MG63 (cell line): ENCODE data around the gene FGF11. TPM values are rescaled to one million over a fixed set of nuclear protein-coding genes. Genes with fewer than 3 reads are reported as not detected.

Experiments used
- DNase-seq: peaks from one replicate; pipeline ENCODE4 v3.0.0-alpha.2; 2020
- H3K27me3 ChIP-seq: fragments of 250-450 bp; sonication (Bioruptor Pico); 2 replicates; pipeline ENCODE4 v1.5.1; 2020; ENCODE audit warnings: mild to moderate bottlenecking, moderate library complexity
- H3K36me3 ChIP-seq: fragments of 250-450 bp; sonication (Bioruptor Pico); 2 replicates; pipeline ENCODE4 v1.5.1; 2020; ENCODE audit warnings: mild to moderate bottlenecking, moderate library complexity
- H3K4me3 ChIP-seq: fragments of 250-450 bp; sonication (Bioruptor Pico); 2 replicates; pipeline ENCODE4 v1.5.1; 2020; ENCODE audit warnings: mild to moderate bottlenecking, moderate library complexity
- H3K9me3 ChIP-seq: fragments of 250-450 bp; sonication (Bioruptor Pico); 2 replicates; pipeline ENCODE4 v1.5.1; 2020; ENCODE audit warnings: mild to moderate bottlenecking, moderate library complexity
- total RNA-seq: library from RNA; depleted of rRNA; stranded (reverse); fragments of >200 nt; shearing (Covaris generic); gene quantifications from 2 replicates; pipeline ENCODE4 v1.2.3, GENCODE V29; 2014; ENCODE audit warnings: low replicate concordance

Gene FGF11
- total RNA-seq, 1 experiment from 2014 or later = not detected

DNA sequence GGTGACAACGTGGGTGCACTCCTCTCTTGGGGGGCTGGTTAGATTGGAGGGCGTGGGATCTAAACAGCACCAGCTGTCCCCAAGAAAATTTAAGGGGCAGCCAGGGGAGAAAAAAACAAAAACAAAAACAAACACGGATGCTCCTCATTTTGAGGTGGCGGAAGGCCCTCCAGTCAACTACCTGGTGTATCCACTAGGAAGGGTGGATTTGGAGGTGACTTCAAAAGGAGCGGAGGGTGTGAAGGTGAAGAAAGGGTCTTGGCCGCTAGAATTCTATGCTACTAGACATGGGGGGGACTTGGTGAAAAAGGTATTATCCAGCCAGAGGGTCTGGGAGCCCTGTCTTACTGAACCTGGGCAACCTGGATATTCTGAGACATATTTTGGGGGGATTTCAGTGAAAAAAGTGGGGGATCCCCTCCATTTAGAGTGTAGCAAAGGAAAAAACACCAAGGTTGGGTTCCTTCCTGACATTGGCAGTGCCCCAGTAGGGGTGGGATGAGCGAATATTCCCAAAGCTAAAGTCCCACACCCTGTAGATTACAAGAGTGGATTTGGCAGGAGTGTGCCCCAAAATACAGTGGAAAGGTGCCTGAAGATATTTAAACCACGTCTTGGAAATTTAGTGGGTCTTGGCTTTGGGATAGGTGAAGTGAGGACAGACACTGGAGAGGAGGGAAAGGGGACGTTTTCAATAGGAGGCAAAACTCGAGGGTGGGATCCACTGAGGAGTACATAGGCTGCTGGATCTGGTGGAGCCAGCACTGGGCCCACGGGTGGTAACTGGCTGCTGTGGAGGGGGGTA, 454 bp upstream of the FGF11 start:
- no peak for DNase-seq
- no peaks in the 10 kb centered on the region; the same call in 1 of the 2 replicates for H3K27me3 ChIP-seq
- H3K4me3 ChIP-seq = no peak overlapping the region
- no peaks in the 10 kb centered on the region for H3K9me3 ChIP-seq
- H3K36me3 ChIP-seq = no peaks in the 10 kb centered on the region

DNA sequence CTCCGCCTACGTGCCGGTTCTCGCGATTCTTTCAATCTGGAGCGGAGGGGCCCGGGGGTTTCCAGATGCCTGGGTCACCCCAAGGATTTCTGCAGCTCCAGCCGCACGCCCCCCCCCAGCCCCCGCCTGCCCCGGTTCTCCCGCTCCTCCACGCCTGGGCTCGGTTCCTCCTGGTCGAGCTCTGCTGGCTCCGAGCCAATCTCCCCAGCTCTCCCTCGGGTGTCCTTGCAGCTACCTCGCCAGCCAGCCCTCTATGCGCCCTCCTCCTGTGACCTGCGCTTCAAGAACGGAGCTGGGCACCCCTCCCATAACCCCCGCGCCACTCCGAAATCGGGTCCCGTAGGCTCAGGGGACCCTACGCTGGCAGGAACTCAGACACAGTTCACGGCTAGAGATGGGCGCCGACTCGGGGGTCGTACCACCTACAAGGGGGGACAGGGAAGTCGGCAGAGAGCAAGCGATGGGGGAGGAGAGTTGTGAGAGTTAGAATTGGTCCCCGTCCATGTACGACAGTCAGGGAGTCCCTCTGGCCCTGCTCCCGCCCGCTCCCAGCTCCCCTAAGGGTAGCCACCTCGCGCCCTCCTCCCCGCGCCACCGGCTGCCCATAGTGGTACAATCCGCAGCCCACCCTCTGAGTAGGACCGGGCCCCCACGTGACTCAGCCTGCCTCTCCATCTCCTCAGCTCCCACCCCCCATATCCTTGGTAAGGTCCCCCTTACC, 961 bp downstream of the FGF11 start:
- H3K9me3 ChIP-seq = no peaks in the 10 kb centered on the region
- no peak overlapping the region for H3K4me3 ChIP-seq
- H3K36me3 ChIP-seq = no peaks in the 10 kb centered on the region
- no peaks in the 10 kb centered on the region; the same call in 1 of the 2 replicates for H3K27me3 ChIP-seq
- no peak for DNase-seq

DNA sequence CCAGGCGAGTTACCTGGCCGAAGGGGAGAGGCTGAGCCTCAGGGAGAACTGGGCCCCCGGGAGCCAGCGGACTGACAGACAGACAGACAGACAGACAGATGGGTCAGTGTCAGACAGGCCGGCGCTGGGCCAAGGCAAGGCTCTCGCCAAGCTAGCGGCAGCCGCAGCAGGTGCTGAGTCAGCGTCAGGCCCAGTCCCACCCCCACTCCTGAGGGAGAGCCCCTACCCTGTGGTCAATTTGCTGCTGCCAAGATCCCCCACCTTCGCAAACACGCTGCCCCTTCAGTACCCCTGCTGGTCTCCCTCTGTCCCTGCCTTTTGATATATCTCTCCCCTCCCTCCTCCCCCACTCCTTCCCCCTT, 1.5 kb downstream of the FGF11 start:
- Histone ChIP-seq H3K4me3 (no peak overlapping the region), H3K27me3 (no peaks in the 10 kb centered on the region; the same call in 1 of the 2 replicates), H3K36me3 (no peaks in the 10 kb centered on the region), H3K9me3 (no peaks in the 10 kb centered on the region)
- peak; percentile 58 for DNase-seq

DNA sequence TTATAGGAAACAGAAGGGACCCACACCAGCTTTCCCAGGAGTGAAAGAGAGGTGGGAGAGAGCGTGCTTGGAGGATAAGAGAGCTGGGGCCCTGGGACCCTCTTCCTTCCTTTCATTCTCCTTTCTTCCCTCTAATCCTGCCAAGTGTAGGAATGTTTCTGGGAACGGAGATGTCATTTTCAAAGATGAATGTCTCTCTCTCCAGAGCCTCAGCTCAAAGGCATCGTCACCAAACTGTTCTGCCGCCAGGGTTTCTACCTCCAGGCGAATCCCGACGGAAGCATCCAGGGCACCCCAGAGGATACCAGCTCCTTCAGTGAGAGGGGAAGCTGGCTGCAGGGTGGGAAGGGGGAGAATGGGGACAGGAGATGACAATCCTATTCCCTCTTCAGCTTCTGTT, 2.0 kb downstream of the FGF11 start:
- no peak overlapping the region for H3K4me3 ChIP-seq
- DNase-seq = no peak
- no peaks in the 10 kb centered on the region; the same call in 1 of the 2 replicates for H3K27me3 ChIP-seq
- no peaks in the 10 kb centered on the region for H3K9me3 ChIP-seq
- no peaks in the 10 kb centered on the region for H3K36me3 ChIP-seq

DNA sequence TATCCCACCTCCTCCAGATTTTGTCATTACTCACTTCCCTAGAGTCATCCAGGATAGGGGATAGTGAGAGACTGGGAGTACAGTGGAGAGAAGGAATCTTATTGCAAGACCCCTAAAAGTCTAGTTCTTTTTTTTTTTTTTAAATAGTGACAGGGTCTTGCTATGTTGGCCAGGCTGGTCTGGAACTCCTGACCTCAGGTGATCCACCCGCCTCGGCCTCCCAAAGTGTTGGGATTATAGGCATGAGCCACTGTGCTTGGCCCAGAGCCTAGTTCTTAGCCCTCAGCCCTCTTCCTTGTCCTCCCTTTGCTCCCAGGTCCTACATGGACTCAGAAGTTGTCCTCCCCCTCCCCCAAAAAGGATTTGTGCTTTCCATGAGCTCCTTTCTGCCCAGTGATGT, 2.8 kb downstream of the FGF11 start:
- no peaks in the 10 kb centered on the region for H3K36me3 ChIP-seq
- no peaks in the 10 kb centered on the region for H3K9me3 ChIP-seq
- no peak for DNase-seq
- no peaks in the 10 kb centered on the region; the same call in 1 of the 2 replicates for H3K27me3 ChIP-seq
- no peak overlapping the region for H3K4me3 ChIP-seq

DNA sequence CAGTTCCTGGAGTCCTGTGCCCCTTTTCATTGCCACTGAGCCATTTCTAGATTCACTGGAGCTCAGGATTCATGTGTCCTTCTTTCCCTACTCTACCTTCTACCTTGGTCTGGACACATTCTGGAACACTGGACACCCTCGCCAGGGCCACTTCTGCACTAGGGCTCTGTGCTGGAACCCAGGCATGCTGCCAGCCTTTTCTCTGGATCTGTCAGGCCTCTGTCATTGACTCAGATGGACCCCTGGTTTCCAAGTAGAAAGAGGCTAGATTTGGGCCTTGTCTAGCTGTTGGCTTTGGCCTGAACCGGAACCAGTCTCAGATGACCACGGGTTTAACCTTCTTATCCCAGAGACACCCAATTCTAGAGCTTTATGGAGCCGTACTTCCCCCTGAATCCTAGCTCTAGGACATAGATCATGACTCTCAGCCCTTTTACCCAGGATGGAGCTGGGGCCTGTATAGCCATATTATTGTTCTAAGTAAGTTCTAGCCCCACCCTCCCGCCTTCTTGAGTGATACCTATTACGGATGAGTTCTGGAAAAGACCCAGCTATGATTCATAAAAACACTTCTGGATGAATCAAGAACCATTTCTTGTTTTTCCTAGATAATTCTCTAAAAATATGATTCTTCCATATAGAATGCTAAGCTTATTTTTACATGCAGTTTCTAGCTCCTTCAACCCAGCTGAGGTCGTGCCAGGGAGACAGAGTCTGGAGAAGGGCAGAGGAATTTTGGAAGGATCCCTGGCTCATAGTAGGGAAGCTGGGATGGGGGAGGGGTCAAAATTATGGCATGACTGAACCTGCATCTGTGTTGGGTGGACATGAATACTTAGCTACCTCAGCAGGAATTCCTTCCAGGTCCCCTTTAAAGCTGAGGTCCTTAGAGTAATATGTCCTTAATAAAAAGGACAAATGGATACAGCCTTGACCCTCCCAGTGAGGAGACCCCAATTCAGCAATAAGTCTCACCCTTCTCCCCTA, 4.5 kb downstream of the FGF11 start:
- no peaks in the 10 kb centered on the region for H3K36me3 ChIP-seq
- H3K4me3 ChIP-seq = no peak overlapping the region
- H3K27me3 ChIP-seq = no peaks in the 10 kb centered on the region; the same call in 1 of the 2 replicates
- no peaks in the 10 kb centered on the region for H3K9me3 ChIP-seq
- no peak for DNase-seq

DNA sequence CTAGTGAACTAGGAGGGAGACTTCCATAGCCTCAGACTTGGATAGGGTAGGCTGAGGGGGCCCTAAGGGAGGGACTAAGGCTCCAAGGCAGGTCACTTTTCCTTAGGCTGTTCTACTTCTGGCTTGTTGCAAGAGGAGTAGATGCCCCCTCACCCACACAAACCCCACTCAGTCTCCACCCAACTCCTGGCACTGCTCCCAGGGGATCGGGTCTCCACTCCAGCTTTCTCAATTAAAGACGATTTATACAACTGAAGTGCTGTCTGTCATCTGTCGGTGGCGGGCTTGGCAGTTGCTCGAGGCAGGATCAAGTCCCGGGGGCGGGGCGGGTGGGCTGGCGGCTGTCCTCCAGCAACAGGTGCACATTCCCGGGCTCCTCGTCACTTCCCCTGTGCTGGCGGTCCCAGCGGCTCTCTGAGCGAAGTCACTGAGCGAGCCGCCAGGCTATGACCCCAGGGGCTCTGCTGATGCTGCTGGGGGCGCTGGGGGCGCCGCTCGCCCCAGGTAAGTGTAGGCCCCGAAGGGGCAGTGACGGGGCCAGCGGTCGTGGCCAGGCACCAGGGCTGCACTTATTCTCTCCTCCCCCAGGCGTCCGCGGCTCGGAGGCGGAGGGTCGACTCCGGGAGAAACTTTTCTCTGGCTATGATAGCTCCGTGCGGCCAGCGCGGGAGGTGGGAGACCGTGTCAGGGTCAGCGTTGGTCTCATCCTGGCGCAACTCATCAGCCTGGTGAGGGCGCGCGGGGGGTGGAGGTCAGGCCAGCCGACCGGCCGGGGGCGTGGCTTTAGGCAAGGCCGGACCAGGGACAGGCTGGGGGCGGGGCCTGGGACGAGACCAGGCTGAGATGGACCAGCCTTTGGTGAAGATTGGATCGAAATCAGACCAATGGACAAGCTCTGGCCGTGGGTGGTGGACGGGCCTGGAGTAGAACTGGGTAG, 5.6 kb downstream of the FGF11 start, which contains the start of gene CHRNB1:
CHRNB1 (plus strand) TSS at position 380 of the 937 bp plus-strand sequence; CDS start at position 447, 67 bp downstream.
- no peaks in the 10 kb centered on the region for H3K36me3 ChIP-seq
- H3K4me3 ChIP-seq = no peak within 1 kb of the TSS
- no peaks in the 10 kb centered on the region for H3K27me3 ChIP-seq
- no peak for DNase-seq
- no peaks in the 10 kb centered on the region for H3K9me3 ChIP-seq

DNA sequence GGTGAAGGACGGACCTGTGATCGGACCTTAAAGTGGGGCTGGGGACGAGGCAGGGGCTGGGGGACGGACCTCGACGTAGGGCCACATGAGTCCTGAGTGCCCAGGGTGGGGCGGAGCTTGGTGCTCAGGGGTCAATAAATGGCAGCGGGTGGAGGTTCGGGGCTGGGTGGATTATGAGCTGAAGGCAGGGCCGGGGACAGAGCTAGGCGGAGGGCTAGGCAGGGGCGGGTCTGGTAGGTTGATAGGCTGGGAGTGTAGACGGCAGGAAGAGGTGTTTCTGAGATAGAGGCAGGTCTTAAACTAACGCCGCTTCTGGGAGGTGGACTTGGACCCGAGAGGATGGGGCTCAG, 6.3 kb downstream of the FGF11 start:
- no peak for DNase-seq
- Histone ChIP-seq H3K9me3 (no peaks in the 10 kb centered on the region), H3K27me3 (no peaks in the 10 kb centered on the region), H3K4me3 (no peak overlapping the region), H3K36me3 (no peaks in the 10 kb centered on the region)

DNA sequence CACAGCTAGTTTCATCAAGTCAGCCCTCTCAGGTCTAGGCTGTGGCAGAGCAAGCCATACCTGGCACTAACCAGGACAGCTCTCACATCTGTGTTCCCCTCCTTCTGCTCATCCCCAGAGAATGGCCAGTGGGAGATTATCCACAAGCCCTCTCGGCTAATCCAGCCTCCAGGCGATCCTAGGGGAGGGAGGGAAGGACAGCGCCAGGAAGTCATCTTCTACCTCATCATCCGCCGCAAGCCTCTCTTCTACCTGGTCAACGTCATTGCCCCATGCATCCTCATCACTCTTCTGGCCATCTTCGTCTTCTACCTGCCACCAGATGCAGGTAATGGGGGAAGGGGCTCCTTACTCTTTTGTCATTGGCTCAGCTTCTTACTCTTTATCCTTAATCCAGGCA, 9.1 kb downstream of the FGF11 start:
- H3K9me3 ChIP-seq = no peaks in the 10 kb centered on the region
- H3K36me3 ChIP-seq = no peaks in the 10 kb centered on the region
- no peaks in the 10 kb centered on the region for H3K27me3 ChIP-seq
- H3K4me3 ChIP-seq = no peak overlapping the region
- no peak for DNase-seq

DNA sequence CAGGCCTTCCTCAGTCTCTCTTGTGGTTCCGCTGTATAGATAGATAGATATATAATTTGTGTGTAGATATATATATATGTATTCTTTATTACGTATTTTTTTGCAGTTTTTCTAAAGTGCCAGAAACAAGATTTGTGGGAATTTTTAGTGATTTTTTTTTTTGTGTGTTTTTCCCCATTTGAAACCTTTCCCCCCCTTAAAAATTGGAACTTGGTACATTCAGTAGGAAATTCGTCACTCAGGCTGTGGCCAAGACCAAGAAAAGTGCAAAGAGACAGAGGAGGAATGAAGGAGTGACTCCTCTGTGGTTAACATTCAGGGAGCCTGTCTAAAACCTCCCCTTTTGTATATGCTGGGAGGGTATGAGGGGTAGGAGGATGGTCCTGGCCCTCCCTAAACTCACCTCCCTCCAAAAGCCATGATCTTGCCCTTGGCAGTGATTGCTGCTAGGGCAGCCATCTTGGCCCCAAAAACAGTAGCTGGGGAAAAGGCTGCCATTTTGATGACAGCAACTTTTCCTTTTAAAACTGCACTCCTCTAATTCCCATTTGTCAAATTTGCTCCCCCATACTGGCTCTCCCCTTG, 20.7 kb downstream of the FGF11 start:
- Histone ChIP-seq H3K4me3 (no peak overlapping the region), H3K36me3 (no peaks in the 10 kb centered on the region), H3K27me3 (no peaks in the 10 kb centered on the region), H3K9me3 (no peaks in the 10 kb centered on the region)
- no peak for DNase-seq

DNA sequence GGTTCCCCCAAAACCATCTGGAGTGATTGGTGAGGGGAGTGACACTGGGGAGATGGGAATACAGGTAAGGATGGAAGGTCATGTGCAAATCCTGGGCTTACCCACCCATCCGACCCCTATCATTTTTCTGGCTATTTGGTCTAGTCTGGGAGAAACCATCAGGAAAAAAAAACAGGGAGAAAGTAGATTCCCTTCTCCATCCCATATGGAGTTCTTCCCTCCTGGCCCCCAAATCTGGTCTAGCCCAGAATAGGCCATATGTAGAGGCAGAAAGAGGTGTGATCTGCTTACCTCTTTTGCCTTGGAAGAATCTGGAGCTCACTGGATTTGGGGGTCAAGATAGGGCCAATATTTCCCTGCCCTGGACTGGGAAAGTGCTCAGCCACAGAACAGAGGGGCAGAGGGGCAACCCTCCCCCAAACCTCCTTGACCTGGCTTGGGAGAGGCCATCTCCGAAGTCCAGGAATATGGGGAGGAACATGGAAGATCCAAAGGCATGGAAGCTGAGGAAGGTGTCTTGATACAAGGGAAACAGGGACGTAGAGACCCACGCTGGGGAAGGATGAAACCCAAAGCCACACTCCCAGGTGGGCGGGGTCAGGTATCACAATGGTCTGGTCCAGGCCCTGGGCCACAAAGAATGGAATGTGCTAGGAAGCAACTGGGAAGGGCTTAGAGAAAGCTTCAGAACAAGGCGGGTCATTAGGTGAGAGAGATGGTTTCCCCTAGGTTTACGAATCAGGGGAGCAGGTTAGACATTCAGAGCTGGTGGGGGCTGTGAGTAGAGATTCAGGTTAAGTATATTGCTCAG, 21.7 kb downstream of the FGF11 start:
- Histone ChIP-seq H3K9me3 (no peaks in the 10 kb centered on the region), H3K4me3 (no peak overlapping the region), H3K27me3 (no peaks in the 10 kb centered on the region), H3K36me3 (no peaks in the 10 kb centered on the region; the same call in 1 of the 2 replicates)
- no peak for DNase-seq

DNA sequence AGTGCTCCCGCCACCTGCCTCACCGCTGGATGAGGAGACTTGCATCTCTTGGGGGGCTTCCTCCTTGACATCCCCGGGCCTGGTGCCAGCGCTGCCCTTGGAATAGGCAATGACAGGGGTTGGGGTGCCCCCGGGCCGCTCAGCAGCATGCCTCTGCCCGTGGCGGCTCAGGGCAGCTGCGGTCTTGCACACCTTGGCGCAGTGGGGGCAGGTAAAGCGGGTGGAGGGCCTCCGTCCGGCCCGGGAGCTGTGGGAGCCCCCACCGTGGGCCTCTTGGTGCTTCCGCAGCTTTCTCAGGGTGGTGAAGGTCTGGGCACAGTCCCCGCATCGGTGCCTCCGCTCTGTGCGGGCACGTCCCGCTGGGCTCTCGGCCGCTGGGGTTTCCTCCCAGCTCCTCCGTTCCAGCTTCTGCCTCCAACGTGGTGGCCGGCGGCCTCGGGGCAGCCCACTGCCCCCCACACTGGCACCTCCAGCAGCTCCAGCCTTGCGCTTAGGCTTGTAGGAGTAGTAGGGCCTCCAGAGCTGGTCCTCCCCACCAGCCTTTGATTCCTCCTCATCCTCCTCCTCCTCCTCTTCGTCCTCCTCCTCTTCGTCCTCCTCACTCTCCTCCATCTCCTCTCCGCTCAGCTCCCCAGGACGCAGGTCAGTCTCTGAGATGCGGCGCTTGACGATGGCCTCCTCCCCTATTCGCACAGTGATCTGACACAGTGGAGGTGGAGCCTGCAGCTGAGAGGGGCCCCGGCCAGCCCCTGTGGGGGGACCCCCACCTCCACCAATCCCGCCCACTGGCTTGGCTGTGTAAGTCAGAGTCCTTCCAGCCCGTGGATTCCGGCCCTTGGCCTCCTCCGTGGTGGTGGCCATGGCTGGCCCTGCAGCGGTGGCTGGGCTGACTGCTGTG, 23.4 kb downstream of the FGF11 start:
- H3K4me3 ChIP-seq = no peak overlapping the region
- no peak for DNase-seq
- peaks cover 3% of the 10 kb centered on the region; the same call in 1 of the 2 replicates for H3K36me3 ChIP-seq
- no peaks in the 10 kb centered on the region for H3K27me3 ChIP-seq
- H3K9me3 ChIP-seq = no peaks in the 10 kb centered on the region

DNA sequence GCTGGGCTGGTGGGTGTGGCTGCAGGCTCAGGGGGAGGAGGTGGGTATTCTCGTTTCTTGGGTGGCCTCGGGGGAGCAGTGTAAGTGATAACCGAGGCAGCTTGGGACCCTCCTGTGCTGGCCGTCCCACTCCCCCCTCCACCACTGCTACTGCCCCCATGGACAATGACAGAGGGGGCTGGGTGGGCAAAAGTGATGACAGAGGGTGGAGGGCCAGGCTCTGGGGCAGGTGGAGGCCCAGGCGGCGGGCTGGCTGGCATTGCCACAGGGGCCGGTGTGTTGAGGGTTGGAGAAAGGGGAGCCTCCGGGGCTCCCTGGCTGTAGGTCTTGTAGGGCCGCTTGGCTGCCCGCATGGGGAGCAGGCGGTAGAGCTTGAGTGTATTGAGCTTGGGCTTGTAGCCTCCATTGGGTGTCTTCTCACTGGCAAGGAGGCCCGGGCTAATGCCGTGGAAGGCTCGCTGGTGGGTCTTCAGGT, 24.1 kb downstream of the FGF11 start:
- Histone ChIP-seq H3K27me3 (no peaks in the 10 kb centered on the region), H3K4me3 (no peak overlapping the region), H3K9me3 (no peaks in the 10 kb centered on the region), H3K36me3 (peaks cover 3% of the 10 kb centered on the region; the same call in 1 of the 2 replicates)
- no peak for DNase-seq

DNA sequence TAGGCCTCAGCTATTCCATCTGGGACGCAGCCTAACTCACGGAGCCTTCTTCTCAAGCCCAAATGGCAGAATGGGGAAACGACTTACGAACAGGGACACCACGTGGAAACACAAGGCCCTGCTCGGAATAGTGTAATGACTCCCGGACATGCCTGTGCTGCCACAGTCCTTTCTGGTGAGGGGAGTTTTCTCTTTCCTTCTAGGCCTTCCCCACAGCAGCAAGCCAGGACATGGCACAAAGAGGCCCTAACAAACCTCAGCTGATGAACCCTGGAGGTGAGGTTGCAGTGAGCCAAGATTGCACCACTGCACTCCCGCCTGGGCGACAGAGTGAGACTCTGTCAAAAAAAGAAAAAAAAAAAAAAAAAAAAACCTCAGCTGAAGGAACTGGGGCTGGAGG, 24.8 kb downstream of the FGF11 start:
- Histone ChIP-seq H3K9me3 (no peaks in the 10 kb centered on the region), H3K27me3 (no peaks in the 10 kb centered on the region), H3K36me3 (peaks cover 3% of the 10 kb centered on the region; the same call in 1 of the 2 replicates), H3K4me3 (no peak overlapping the region)
- no peak for DNase-seq
